ENCODE measurements around the gene RS1.

The RS1 gene

GRCh38 chrX:18674788-18675735 is 3.2 kb upstream of the RS1 start:
- H3K27ac ChIP-seq: peak overlapping the region in 20 of 21 experiments; percentile 75 to 92 (median 86)
- H3K4me3 ChIP-seq: peak overlapping the region; percentile 53 to 66 (median 61)

- H3K27ac ChIP-seq: peak overlapping the region in 9 of 21 experiments; percentile 38 to 92 (median 81)
- H3K4me3 ChIP-seq: peak overlapping the region; percentile 53 to 66 (median 61)
Observed at GRCh38 chrX:18674417-18674787, 2.5 kb upstream of the RS1 start.

GRCh38 chrX:18668071-18668835 is 3.7 kb downstream of the RS1 start:
- no peak overlapping the region for H3K4me3 ChIP-seq
- H3K27ac ChIP-seq: no peak overlapping the region

GRCh38 chrX:18666614-18667013 is 5.3 kb downstream of the RS1 start:
- Histone ChIP-seq H3K27ac (no peak overlapping the region), H3K4me3 (no peak overlapping the region)

- no peak overlapping the region for H3K4me3 ChIP-seq
- H3K27ac ChIP-seq: no peak overlapping the region
Observed at GRCh38 chrX:18664947-18665346, 7.0 kb downstream of the RS1 start.

GRCh38 chrX:18661273-18661672 is 10.6 kb downstream of the RS1 start:
- Histone ChIP-seq H3K27ac (no peak overlapping the region), H3K4me3 (no peak overlapping the region)

- Histone ChIP-seq H3K4me3 (no peak overlapping the region), H3K27ac (no peak overlapping the region)
Observed at GRCh38 chrX:18654875-18655836, 16.8 kb downstream of the RS1 start.

GRCh38 chrX:18652636-18653035 is 19.3 kb downstream of the RS1 start:
- no peak overlapping the region for H3K27ac ChIP-seq
- no peak overlapping the region for H3K4me3 ChIP-seq

GRCh38 chrX:18650662-18651061 is 21.2 kb downstream of the RS1 start:
- Histone ChIP-seq H3K27ac (no peak overlapping the region), H3K4me3 (no peak overlapping the region)

- H3K4me3 ChIP-seq: no peak overlapping the region
- H3K27ac ChIP-seq: no peak overlapping the region
Observed at GRCh38 chrX:18649498-18649951, 22.4 kb downstream of the RS1 start.

- H3K27ac ChIP-seq: no peak overlapping the region
- no peak overlapping the region for H3K4me3 ChIP-seq
Observed at GRCh38 chrX:18647621-18648020, 24.3 kb downstream of the RS1 start.

GRCh38 chrX:18643853-18644252 is 28.1 kb downstream of the RS1 start:
- no peak overlapping the region for H3K4me3 ChIP-seq
- no peak overlapping the region for H3K27ac ChIP-seq

GRCh38 chrX:18643243-18643642 is 28.7 kb downstream of the RS1 start:
- H3K4me3 ChIP-seq: no peak overlapping the region
- H3K27ac ChIP-seq: no peak overlapping the region

GRCh38 chrX:18640686-18641085 is 31.2 kb downstream of the RS1 start:
- H3K27ac ChIP-seq: no peak overlapping the region
- H3K4me3 ChIP-seq: no peak overlapping the region

- H3K27ac ChIP-seq: no peak overlapping the region
- H3K4me3 ChIP-seq: no peak overlapping the region
Observed at GRCh38 chrX:18639280-18639679, 32.6 kb downstream of the RS1 start.

GRCh38 chrX:18638398-18638797 is 33.5 kb downstream of the RS1 start:
- Histone ChIP-seq H3K27ac (no peak overlapping the region), H3K4me3 (no peak overlapping the region)

- Histone ChIP-seq H3K4me3 (no peak overlapping the region), H3K27ac (no peak overlapping the region)
Observed at GRCh38 chrX:18630934-18631333, 41.0 kb downstream of the RS1 start.

- H3K4me3 ChIP-seq: no peak overlapping the region
- H3K27ac ChIP-seq: no peak overlapping the region
Observed at GRCh38 chrX:18624599-18624998, 47.3 kb downstream of the RS1 start.

GRCh38 chrX:18620349-18620748 is 51.6 kb downstream of the RS1 start:
- Histone ChIP-seq H3K4me3 (no peak overlapping the region), H3K27ac (no peak overlapping the region)

- Histone ChIP-seq H3K4me3 (no peak overlapping the region), H3K27ac (no peak overlapping the region)
Observed at GRCh38 chrX:18619288-18619687, 52.6 kb downstream of the RS1 start.

Data from skin epidermis (tissue), 12 donors.